Left forelimb (tissue), 1 donor: ENCODE data around the gene MAN1C1.
"Not testable (repeated sequence)": the region's sequence is repeated elsewhere in the genome, so short reads cannot be mapped to it uniquely, and the experiment has no call there.

Experiments used
- DNase-seq: peaks from one replicate; pipeline ENCODE4 v3.0.0-alpha.2; 2018; ENCODE audit warnings: low spot score

The MAN1C1 gene

GRCh38 chr1:25698252-25698651, 81.7 kb downstream of the MAN1C1 start:
- DNase-seq = no peak

DNA sequence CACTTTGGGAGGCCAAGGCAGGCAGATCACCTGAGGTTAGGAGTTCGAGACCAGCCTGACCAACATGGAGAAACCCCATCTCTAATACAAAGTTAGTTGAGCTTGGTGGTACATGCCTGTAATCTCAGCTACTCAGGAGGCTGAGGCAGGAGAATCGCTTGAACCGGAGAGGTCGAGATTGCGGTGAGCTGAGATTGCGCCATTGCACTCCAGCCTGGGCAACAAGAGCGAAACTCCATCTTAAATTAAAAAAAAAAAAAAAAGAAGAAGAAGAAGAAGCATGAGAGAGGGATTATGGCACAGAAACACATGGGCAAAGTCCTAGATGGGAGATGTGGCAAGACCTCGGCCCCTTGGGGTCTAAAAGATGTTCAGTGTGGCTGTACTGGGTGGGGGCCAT, 82.5 kb downstream of the MAN1C1 start:
- DNase-seq = not testable (repeated sequence)

- DNase-seq = no peak
Observed at GRCh38 chr1:25699500-25700143, 83.0 kb downstream of the MAN1C1 start.

DNA sequence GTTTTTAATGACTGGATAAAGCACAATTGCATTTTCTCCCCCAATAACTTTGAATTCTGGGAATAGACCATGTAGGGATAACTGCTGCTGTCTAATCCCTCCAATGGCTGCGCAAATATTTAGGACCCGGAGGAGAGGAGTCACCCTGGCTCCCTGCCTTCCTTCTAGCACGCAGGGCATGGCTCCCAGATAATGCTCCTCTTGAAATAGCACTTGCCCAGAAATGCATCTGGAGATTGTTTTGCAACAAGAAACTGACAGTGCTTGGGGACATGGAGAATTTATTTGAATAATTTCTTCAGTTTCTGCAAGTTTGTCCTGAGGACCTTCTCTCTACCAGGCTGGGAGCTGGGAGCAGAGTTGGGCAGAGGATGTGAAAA, 83.5 kb downstream of the MAN1C1 start:
- DNase-seq = no peak

GRCh38 chr1:25700626-25701025, 84.0 kb downstream of the MAN1C1 start:
- no peak for DNase-seq

DNA sequence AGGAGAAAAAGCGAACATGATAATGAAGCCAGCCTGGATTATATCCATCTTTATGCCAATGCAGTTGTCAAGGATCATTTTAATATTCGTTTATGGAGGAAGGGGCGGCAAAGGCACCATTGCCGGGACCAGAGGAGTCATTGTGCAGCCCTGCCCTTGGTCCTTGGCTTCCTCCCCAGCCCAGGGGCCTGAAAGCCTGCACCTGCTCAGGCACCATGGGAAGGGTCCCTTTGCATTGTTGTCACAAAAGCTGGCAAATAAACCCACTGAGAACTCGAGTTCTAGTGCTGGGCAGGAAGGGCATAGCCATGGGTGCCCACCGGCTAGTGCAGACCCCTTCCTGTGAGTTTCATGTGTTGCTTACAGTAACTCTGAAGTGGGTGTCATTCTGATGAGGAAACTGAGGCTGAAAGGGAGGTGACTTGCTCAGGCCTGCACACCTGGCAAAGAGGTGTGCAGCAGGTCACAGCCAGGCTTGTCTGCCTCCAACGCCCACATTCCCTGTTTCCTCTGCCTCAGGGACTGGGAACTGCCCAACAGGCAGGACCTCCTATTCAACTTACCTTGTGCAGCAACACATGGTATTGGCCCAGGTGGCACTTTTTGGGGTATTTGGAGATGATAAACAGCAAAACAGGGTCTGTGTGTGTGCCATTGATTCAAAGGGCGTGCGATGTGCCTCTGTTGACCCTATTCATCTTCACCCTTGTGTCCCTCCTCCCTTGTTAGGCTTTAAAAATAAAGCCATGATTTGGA, 84.6 kb downstream of the MAN1C1 start:
- DNase-seq = no peak

DNA sequence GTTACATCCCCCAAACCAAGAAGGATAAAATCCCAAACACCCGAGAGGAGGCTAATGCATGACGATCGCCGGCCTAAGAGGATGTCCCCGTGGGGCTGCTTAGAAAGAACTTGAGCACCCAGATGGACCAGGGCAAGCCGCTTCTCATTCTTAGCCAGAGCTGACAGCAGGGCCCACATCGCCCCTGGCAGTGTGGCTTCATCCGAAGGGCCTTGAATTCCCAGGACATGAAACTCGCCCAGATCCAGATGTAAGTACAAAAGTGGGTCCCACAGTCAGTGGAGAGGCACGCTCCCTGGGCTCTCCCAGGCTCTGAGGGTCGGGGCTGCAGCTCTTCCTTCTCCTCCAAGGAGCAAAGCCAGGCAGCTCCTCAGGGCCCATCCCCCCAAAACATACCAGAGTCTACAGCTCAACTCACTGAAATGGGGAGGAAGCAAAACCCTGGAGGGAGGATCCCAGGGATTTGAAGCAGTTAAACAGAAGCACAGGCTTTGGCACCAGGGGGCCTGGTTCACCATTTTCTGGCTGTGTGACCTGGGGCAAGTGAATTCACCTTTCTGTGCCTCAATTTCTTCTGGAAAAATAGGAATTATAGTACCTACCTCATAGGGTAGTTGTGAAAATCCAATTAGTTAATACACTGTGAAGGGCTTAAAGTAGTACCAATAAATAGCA, 85.6 kb downstream of the MAN1C1 start:
- no peak for DNase-seq

DNA sequence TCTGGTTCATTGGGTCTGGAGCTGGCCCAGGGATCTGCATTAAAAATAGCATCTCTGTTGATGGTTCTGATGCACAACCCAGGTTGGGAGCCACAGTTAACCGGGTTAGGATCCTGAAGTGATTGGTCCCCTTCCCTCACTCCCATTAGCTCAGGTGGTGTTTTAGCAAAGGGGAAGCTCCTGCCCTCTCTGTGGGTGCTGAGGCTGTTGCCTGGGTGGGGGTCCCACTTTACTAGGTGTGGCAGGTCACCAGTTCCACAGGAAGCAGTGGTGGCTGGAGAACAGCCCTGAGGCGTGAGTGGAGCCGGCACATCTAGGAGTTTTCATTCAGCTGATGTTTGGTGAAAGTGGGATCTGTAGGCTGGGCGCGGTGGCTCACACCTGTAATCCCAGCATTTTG, 86.5 kb downstream of the MAN1C1 start:
- DNase-seq = no peak

DNA sequence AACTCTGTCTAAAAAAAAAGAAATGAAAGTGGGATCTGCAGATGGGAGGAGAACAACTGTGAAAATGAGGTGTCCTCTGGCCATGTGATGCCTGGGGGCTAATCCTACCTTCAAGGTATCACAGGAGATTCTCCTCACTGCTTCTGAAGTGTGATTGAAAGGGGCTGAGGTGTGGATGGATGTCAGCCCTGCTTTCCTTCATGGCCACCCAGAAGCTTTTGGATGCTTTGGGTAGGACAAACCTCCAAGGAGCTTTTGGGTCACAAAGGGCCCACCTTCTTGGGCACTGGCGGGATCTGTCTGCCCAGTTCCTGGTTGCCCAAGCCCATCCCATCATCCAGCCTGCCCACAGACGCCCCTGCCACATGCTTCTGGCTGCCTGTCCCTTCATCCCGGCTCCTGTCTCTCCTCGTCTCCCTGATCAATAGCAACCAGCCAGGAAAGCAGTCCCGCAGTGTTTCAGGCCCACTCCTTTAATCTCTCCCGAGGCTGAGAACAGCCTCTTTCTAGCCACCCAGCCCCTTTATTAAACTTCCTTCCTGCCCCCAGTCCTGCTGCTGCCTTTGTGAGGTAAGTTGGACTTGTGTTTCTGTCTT, 87.2 kb downstream of the MAN1C1 start:
- no peak for DNase-seq

DNA sequence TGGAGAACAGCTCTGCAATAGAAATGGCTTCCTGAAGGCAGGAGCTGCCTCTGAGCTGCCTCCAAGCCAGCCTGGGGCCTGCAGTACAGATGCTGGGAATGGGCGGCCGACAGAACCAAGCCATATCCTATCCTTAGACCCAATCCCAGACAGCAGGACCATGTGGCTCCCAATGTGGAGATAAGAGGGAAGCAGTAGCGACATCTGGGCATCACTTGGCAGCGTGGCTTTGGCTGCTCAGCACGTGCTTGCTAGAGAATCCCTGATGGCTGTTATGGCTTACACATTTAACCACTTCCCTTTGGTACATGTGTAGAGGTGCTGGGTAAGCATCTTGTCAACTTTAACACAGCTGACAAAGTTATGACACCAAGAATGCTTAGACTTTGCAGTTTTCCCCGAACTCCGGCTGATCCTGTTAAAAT, 87.7 kb downstream of the MAN1C1 start:
- no peak for DNase-seq

DNA sequence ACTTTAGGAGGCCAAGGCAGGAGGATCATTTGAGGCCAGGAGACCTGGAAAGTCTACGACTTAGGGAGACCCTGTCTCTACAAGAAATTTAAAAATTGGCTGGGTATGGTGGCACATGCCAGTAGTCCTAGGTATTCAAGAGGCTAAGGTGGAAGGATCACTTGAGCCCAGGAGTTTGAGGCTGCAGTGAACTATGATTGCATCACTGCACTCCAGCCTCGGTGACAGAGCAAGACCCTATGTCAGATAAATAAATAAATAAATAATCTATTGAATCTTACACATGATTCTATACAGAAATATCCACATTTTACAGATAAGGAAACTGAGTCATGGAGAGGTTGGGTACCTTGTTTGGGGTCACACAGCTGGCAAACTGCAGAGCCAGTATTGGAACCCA, 89.1 kb downstream of the MAN1C1 start:
- no peak for DNase-seq

DNA sequence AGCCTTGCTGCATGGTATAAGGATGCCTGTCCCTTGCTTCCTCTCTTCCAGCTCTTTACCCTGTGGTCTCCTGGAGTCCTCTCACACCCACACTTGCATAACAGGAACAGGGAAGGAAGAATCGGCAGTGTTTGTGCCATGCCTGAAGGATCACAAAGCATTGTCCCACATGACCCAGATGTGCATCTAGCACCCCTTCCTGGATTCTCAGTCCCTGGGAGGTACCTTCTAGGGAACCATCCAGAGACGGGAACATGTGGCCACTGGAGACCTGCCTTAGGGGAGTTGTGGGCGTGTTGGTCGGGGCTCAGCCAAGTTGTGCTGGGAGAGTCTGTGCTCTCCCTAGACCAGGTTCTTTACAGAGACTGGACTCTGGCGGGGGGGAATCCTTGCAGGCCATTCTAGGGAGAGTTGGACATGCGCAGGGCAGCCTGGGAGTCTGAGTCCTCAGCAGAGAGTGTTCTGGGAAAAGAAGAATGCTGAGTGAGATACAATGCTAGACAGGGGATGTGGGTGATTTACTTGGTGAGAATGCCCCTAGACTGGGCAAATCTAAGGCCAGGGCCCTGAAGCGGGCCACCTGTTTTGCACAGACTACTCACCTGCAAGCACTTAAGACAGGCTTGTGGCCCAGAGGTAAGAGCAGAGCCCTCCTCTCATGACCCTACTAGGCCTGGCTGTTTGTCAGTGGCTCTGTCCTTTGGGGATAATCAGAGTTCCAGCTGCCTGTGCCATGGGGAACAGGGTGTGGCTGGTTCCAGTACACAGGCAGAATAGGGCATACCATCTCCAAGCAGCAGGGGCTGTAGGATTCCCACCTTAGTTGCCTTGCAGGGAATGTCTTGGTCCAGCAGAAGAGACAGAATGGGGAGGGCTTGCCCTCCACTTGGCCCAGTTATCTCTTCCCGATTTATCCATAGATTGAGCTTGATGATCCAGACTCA, 89.8 kb downstream of the MAN1C1 start:
- no peak for DNase-seq

GRCh38 chr1:25707280-25708016, 90.9 kb downstream of the MAN1C1 start:
- no peak for DNase-seq

GRCh38 chr1:25710583-25711347, 94.2 kb downstream of the MAN1C1 start:
- no peak for DNase-seq

- no peak for DNase-seq
Observed at GRCh38 chr1:25711555-25712298, 95.1 kb downstream of the MAN1C1 start.

GRCh38 chr1:25712299-25712970, 95.8 kb downstream of the MAN1C1 start:
- DNase-seq = no peak

- no peak for DNase-seq
Observed at GRCh38 chr1:25713961-25714360, 97.4 kb downstream of the MAN1C1 start.

DNA sequence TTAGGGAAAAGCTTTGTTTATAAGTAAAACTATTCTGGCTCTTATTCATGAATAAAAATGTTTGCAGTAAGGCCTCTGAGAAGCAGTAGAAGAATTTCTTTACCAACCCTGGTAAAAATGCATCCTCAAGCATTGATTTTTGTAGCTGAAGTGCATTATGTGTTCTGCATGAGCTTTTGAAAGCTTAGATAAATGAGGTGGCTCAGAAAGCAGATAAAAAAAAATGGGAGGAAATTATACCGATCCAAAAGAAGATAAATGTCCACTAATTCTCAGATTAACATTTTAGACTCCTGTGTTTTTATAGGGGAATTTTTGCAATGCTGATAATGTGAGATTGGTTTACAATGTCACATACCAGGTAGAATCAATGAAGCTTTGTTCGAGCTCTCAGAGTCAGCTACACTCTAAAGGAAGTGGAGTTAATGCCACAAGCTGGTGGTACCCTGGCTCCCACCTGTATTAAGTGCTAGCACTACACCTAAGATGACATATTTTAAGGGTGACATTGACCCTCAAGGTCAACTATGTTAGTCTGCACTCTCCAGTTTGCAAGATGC, 97.9 kb downstream of the MAN1C1 start:
- no peak for DNase-seq

- no peak for DNase-seq
Observed at GRCh38 chr1:25715888-25716287, 99.3 kb downstream of the MAN1C1 start.
